NOMO-1 treated with DMSO at 0.1 percent for 48 hours (cell line): ENCODE measurements around the gene PREB.

Experiments used
- DNase-seq: peaks from one replicate; lab custom pipeline; 2025; ENCODE audit not compliant: unreplicated experiment; lab: John Stamatoyannopoulos, UW

Gene PREB

DNA sequence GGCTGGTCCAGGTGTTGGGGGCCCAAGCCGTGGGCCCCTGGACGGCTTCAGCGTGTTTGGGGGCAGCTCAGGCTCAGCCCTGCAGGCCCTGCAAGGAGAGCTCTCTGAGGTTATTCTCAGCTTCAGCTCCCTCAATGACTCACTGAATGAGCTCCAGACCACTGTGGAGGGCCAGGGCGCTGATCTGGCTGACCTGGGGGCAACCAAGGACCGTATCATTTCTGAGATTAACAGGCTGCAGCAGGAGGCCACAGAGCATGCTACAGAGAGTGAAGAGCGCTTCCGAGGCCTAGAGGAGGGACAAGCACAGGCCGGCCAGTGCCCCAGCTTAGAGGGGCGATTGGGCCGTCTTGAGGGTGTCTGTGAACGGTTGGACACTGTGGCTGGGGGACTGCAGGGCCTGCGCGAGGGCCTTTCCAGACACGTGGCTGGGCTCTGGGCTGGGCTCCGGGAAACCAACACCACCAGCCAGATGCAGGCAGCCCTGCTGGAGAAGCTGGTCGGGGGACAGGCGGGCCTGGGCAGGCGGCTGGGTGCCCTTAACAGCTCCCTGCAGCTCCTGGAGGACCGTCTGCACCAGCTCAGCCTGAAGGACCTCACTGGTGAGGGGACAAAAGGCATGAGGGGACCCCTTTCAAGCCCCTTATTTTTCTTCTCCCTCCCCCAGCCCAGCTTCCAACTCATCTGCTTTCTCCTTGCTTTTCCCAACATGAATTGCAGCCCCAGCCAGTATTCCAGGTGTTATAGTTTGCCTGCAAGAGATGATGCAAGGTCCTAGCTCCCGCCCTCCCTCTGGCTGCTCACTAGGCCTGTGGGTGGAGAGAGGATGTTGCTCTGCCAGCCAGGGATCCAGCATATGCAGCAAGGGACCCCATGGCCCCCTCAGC, 50.8 kb downstream of the PREB start:
- no peak for DNase-seq

DNA sequence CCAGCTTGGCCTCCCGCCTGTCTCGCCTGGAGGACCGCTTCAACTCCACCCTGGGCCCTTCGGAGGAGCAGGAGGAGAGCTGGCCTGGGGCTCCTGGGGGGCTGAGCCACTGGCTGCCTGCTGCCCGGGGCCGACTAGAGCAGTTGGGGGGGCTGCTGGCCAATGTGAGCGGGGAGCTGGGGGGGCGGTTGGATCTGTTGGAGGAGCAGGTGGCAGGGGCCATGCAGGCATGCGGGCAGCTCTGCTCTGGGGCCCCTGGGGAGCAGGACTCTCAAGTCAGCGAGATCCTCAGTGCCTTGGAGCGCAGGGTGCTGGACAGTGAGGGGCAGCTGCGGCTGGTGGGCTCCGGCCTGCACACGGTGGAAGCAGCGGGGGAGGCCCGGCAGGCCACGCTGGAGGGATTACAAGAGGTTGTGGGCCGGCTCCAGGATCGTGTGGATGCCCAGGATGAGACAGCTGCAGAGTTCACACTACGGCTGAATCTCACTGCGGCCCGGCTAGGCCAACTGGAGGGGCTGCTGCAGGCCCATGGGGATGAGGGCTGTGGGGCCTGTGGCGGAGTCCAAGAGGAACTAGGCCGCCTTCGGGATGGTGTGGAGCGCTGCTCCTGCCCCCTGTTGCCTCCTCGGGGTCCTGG, 51.5 kb downstream of the PREB start:
- no peak for DNase-seq

DNA sequence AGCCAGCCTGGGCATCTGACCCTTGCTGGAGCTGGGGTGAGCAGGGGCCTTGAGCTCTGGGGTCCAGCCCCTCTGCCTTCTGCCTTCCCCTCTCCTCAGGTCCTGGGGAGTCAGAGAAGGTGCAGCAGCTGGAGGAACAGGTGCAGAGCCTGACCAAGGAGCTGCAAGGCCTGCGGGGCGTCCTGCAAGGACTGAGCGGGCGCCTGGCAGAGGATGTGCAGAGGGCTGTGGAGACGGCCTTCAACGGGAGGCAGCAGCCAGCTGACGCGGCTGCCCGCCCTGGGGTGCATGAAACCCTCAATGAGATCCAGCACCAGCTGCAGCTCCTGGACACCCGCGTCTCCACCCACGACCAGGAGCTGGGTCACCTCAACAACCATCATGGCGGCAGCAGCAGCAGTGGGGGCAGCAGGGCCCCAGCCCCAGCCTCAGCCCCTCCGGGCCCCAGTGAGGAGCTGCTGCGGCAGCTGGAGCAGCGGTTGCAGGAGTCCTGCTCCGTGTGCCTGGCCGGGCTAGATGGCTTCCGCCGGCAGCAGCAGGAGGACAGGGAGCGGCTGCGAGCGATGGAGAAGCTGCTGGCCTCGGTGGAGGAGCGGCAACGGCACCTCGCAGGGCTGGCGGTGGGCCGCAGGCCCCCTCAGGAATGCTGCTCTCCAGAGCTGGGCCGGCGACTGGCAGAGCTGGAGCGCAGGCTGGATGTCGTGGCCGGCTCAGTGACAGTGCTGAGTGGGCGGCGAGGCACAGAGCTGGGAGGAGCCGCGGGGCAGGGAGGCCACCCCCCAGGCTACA, 52.3 kb downstream of the PREB start:
- DNase-seq = peak; percentile 39
